Measurements from ENCODE around the gene AMOTL1.

AMOTL1 gene

GRCh38 chr11:94876645-94877442 is 108.7 kb downstream of the AMOTL1 start:
- Mint-ChIP-seq H3K27me3 (peaks cover 13% of the 10 kb centered on the region), H3K9me3 (no peaks in the 10 kb centered on the region), H3K4me1 (peaks cover 23% of the 10 kb centered on the region), H3K27ac (peak overlapping the region; percentile 90 to 95), H3K4me3 (peak overlapping the region; percentile 58 to 69)
- DNase-seq (peak; percentile 68 to 78), ATAC-seq (peak; percentile 94)

- Mint-ChIP-seq H3K27me3 (peaks cover 13% of the 10 kb centered on the region), H3K4me1 (peaks cover 23% of the 10 kb centered on the region), H3K9me3 (no peaks in the 10 kb centered on the region), H3K27ac (peak overlapping the region in 1 of 2 donors; percentile 74), H3K4me3 (no peak overlapping the region)
- ATAC-seq (no peak), DNase-seq (no peak)
These were observed 109.5 kb downstream of the AMOTL1 start for GRCh38 chr11:94877443-94878200.

GRCh38 chr11:94879006-94879405 is 110.8 kb downstream of the AMOTL1 start:
- DNase-seq (no peak), ATAC-seq (no peak)
- Mint-ChIP-seq H3K9me3 (no peaks in the 10 kb centered on the region), H3K4me1 (peaks cover 23% of the 10 kb centered on the region), H3K27ac (no peak overlapping the region), H3K4me3 (no peak overlapping the region), H3K27me3 (peaks cover 11% of the 10 kb centered on the region)

- ATAC-seq = peak; percentile 39
- peaks cover 28% of the 10 kb centered on the region for H3K4me1 Mint-ChIP-seq
- no peaks in the 10 kb centered on the region for H3K27me3 Mint-ChIP-seq
- H3K27ac Mint-ChIP-seq = no peak overlapping the region
- no peak overlapping the region for H3K4me3 Mint-ChIP-seq
- H3K9me3 Mint-ChIP-seq = no peaks in the 10 kb centered on the region
- DNase-seq = no peak
These were observed 112.1 kb downstream of the AMOTL1 start for GRCh38 chr11:94880216-94880615.

GRCh38 chr11:94882931-94883330 is 114.8 kb downstream of the AMOTL1 start:
- Mint-ChIP-seq H3K27me3 (no peaks in the 10 kb centered on the region), H3K9me3 (peaks cover 8 to 9% of the 10 kb centered on the region in 2 donors), H3K27ac (no peak overlapping the region), H3K4me1 (peaks cover 6% of the 10 kb centered on the region), H3K4me3 (no peak overlapping the region)
- no peak for ATAC-seq
- no peak for DNase-seq

- no peak for DNase-seq
- Mint-ChIP-seq H3K27me3 (no peaks in the 10 kb centered on the region), H3K4me3 (no peak overlapping the region)
These were observed 115.7 kb downstream of the AMOTL1 start for GRCh38 chr11:94883878-94884277.

GRCh38 chr11:94884376-94884775 is 116.2 kb downstream of the AMOTL1 start:
- peaks cover 5% of the 10 kb centered on the region for H3K4me1 Mint-ChIP-seq
- H3K27ac Mint-ChIP-seq = peak overlapping the region in 1 of 2 donors; percentile 81
- no peaks in the 10 kb centered on the region for H3K27me3 Mint-ChIP-seq
- DNase-seq = no peak
- no peak for ATAC-seq
- H3K9me3 Mint-ChIP-seq = peaks cover 9 to 13% of the 10 kb centered on the region in 2 donors
- H3K4me3 Mint-ChIP-seq = no peak overlapping the region

More at GRCh38 chr11:94883878-94884277, 115.7 kb downstream of the AMOTL1 start:
- Mint-ChIP-seq H3K27ac (no peak overlapping the region), H3K4me1 (peaks cover 5% of the 10 kb centered on the region), H3K9me3 (peaks cover 9 to 13% of the 10 kb centered on the region in 2 donors)
- ATAC-seq = no peak

- ATAC-seq (no peak), DNase-seq (no peak)
- Mint-ChIP-seq H3K4me3 (no peak overlapping the region), H3K27ac (no peak overlapping the region), H3K4me1 (peaks cover 5% of the 10 kb centered on the region), H3K27me3 (no peaks in the 10 kb centered on the region), H3K9me3 (peaks cover 9 to 13% of the 10 kb centered on the region in 2 donors)
These were observed 117.0 kb downstream of the AMOTL1 start for GRCh38 chr11:94885133-94885532.

GRCh38 chr11:94885581-94885980 is 117.4 kb downstream of the AMOTL1 start:
- Mint-ChIP-seq H3K27me3 (no peaks in the 10 kb centered on the region), H3K9me3 (peaks cover 9 to 13% of the 10 kb centered on the region in 2 donors), H3K27ac (no peak overlapping the region), H3K4me3 (no peak overlapping the region), H3K4me1 (peaks cover 5% of the 10 kb centered on the region)
- no peak for DNase-seq
- ATAC-seq = no peak

- Mint-ChIP-seq H3K9me3 (peaks cover 20 to 31% of the 10 kb centered on the region in 2 donors), H3K27ac (no peak overlapping the region), H3K4me1 (peaks cover 5% of the 10 kb centered on the region), H3K27me3 (no peaks in the 10 kb centered on the region), H3K4me3 (no peak overlapping the region)
- ATAC-seq (no peak), DNase-seq (no peak)
These were observed 120.0 kb downstream of the AMOTL1 start for GRCh38 chr11:94888204-94888603.

GRCh38 chr11:94895451-94895850 is 127.3 kb downstream of the AMOTL1 start:
- H3K9me3 Mint-ChIP-seq = peaks cover 23 to 26% of the 10 kb centered on the region in 2 donors
- ATAC-seq (no peak), DNase-seq (no peak)
- H3K27ac Mint-ChIP-seq = no peak overlapping the region
- H3K4me1 Mint-ChIP-seq = no peaks in the 10 kb centered on the region
- H3K27me3 Mint-ChIP-seq = no peaks in the 10 kb centered on the region
- no peak overlapping the region for H3K4me3 Mint-ChIP-seq

GRCh38 chr11:94895971-94896370 is 127.8 kb downstream of the AMOTL1 start:
- ATAC-seq (no peak), DNase-seq (no peak)
- Mint-ChIP-seq H3K27me3 (no peaks in the 10 kb centered on the region), H3K9me3 (peaks cover 23 to 26% of the 10 kb centered on the region in 2 donors), H3K27ac (no peak overlapping the region), H3K4me1 (no peaks in the 10 kb centered on the region), H3K4me3 (no peak overlapping the region)

- Mint-ChIP-seq H3K4me3 (no peak overlapping the region), H3K27ac (no peak overlapping the region), H3K9me3 (peaks cover 16 to 17% of the 10 kb centered on the region in 2 donors), H3K4me1 (no peaks in the 10 kb centered on the region), H3K27me3 (no peaks in the 10 kb centered on the region)
- ATAC-seq (no peak), DNase-seq (peak; percentile 21 to 31)
These were observed 129.2 kb downstream of the AMOTL1 start for GRCh38 chr11:94897330-94897768.

- H3K4me3 Mint-ChIP-seq = no peak overlapping the region
- no peaks in the 10 kb centered on the region for H3K9me3 Mint-ChIP-seq
These were observed 139.1 kb downstream of the AMOTL1 start for GRCh38 chr11:94907226-94907625.

GRCh38 chr11:94909371-94909820 is 141.2 kb downstream of the AMOTL1 start:
- no peaks in the 10 kb centered on the region for H3K4me1 Mint-ChIP-seq
- H3K4me3 Mint-ChIP-seq = no peak overlapping the region
- no peak for DNase-seq

More at GRCh38 chr11:94907226-94907625, 139.1 kb downstream of the AMOTL1 start:
- DNase-seq (no peak), ATAC-seq (no peak)
- H3K4me1 Mint-ChIP-seq = no peaks in the 10 kb centered on the region
- H3K27ac Mint-ChIP-seq = no peak overlapping the region
- no peaks in the 10 kb centered on the region for H3K27me3 Mint-ChIP-seq

GRCh38 chr11:94910270-94910669 is 142.1 kb downstream of the AMOTL1 start:
- ATAC-seq (no peak), DNase-seq (no peak)
- Mint-ChIP-seq H3K9me3 (no peaks in the 10 kb centered on the region), H3K27me3 (no peaks in the 10 kb centered on the region), H3K27ac (no peak overlapping the region), H3K4me1 (no peaks in the 10 kb centered on the region), H3K4me3 (no peak overlapping the region)

More at GRCh38 chr11:94909371-94909820, 141.2 kb downstream of the AMOTL1 start:
- Mint-ChIP-seq H3K9me3 (no peaks in the 10 kb centered on the region), H3K27me3 (no peaks in the 10 kb centered on the region), H3K27ac (no peak overlapping the region)
- ATAC-seq = no peak
